ENCODE data around the gene PCED1B.
"Not testable (repeated sequence)": the region's sequence is repeated elsewhere in the genome, so short reads cannot be mapped to it uniquely, and the experiment has no call there.

Gene PCED1B

GRCh38 chr12:47079468-47079980 is at the start of gene PCED1B, which contains the start of gene AMIGO2:
PCED1B (plus strand) TSS chr12:47079621; CDS start chr12:47235064, 155,443 bp downstream.
AMIGO2 (minus strand) TSS chr12:47079959; CDS start chr12:47079002, 957 bp downstream.
- no peak for DNase-seq

DNA sequence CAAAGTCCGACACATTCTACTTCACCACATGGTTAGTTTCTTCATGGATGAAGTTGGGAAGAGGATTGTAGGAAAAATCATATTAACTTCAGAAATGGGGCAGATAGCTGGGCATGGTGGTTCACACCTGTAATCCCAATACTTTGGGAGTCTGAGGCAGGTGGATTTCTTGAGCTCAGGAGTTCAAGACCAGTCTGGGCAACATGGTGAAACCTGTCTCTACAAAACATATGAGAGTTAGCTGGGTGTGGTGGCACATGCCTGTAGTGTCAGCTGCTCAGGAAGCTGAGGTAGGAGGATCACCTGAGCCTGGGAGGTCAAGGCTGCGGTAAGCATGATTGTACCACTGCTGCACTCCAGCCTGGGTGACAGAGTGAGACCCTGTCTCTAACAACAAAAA is 49.5 kb upstream of the PCED1B start:
- DNase-seq, result no peak

GRCh38 chr12:47032644-47033043 is 46.8 kb upstream of the PCED1B start:
- no peak for DNase-seq

DNA sequence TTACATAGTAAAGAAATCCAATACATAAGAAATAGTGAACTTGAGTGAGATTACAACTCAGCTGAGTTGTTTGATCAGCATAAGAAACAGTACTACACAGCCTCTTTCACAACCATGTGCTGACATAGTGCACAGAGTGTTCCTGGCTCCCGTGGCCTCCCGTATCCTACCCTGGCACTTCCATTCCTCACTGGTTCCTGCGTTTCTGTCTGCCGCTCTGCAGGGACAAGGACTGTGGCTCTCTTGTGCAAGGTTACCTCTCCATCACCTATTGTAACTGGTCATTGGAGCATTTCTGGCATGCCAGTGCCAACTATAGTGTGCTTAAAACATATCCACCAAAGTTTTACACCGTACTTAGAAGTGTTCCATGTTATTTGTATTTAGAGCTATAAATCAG is 46.3 kb upstream of the PCED1B start:
- no peak for DNase-seq

GRCh38 chr12:47033789-47034555 is 45.4 kb upstream of the PCED1B start:
- DNase-seq, result no peak

- no peak for DNase-seq
Observed at GRCh38 chr12:47034661-47035060, 44.8 kb upstream of the PCED1B start.

DNA sequence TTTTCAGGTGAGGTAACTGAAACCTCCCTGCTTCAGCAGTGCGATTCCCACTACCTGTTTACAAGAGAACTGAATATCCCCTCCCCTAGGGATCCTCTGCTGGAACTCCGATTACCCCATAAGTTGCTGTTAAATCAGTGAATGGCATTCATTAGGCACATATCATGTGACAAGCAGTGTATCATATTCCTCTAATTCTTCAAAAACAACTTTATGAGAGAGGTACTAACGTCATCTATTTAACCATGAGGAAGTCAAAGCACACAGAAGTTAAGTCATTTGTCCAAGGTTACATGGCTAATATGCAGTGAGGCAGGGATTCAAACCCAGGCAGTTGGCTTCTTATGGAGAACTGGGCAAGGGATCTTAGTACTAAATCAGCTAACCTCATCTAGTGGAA is 43.9 kb upstream of the PCED1B start:
- DNase-seq, result no peak

DNA sequence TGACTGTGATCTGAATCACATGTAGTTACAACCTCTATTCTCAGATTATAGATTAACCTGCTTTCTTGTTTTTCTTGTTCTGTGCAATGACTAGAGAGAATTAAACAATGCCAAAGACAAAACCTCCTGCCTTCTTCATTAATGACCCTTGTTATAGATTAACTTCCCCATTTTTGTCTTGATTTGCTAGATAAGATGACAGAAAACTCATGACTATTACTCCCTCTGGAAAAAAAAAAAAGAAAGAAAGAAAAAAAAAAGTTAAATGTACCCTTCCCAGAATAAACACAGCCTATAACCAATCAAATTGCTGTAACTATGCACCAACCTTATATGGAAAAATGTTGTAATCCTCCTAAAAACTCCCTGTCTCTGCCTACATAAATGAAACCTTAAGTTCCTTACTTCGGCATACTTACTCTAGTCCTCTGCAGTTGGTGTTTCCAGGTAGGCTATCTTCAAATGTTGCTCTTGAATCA is 41.1 kb upstream of the PCED1B start:
- no peak for DNase-seq

DNA sequence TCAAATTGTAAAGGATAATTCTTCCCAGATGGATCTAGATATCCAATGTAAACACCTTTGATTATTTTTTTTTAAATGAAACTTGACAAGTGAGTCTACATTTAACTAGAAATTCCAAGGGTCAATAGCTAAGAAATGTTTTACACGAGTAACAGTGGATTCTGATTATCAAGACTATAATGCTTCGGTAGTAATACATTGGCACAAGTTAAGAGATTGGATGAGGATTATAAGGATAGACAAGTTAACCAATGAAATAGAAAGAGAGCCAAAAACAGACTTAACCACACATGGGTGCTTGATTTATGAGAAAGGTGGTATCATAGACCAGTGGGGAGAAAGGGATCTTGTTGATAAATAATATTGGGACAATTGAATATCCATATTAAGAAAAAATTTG is 40.3 kb upstream of the PCED1B start:
- no peak for DNase-seq

GRCh38 chr12:47039756-47040155 is 39.7 kb upstream of the PCED1B start:
- DNase-seq, result no peak

DNA sequence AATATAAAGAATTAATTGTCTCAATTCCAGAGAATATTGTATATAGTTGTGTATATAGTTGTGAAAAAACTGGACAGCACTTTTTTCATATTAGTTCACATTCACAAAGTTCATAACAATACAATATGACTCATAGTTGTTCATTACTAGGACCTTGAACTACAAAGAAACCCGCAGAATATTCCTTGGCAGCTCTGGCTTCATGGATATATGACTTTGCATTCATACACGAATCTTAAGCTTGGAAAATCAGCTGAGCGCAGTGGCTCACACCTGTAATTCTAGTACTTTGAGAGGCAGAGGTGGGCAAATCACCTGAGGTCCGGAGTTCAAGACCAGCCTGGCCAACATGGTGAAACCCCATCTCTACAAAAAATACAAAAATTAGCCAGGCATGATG is 38.1 kb upstream of the PCED1B start:
- DNase-seq, result no peak

- DNase-seq, result no peak
Observed at GRCh38 chr12:47048541-47048940, 30.9 kb upstream of the PCED1B start.

DNA sequence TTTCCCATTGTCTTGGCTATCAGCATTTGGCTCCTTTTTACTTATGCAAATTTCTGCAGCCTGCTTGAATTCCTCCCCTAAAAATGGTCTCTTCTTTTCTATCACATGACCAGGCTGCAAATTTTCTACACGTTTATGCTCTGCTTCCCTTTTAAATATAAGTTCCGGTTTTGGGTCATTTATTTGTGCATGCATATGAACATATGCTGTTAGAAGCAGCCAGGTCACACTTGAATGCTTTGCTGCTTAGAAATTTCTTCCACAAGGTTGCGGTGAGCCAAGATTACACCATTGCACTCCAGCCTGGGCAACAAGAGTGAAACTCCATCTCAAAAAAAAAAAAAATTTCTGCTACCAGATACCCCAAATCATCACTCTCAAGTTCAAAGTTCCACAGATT is 28.1 kb upstream of the PCED1B start:
- DNase-seq, result not testable (repeated sequence)

GRCh38 chr12:47052274-47052673 is 27.1 kb upstream of the PCED1B start:
- DNase-seq, result no peak

DNA sequence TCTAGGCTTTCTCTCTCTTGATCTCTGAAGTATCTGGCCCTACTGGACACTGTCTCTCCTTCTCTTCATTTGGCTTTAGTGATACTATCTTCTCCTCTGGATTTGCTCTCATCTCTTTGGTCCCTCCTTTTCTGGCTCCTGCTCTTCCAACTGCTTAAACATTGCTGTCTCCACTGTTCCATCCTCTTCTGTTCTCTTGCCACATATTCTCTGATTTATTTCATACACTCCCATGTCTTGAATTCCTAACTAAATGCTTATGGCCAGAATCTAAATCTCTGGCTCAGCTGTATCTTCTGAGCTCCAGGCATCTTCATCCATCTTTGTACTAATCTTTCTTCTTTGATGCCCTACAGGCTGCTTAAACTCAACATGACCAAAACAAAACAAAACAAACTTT is 25.5 kb upstream of the PCED1B start:
- DNase-seq, result no peak

- DNase-seq, result no peak
Observed at GRCh38 chr12:47054659-47055058, 24.8 kb upstream of the PCED1B start.

DNA sequence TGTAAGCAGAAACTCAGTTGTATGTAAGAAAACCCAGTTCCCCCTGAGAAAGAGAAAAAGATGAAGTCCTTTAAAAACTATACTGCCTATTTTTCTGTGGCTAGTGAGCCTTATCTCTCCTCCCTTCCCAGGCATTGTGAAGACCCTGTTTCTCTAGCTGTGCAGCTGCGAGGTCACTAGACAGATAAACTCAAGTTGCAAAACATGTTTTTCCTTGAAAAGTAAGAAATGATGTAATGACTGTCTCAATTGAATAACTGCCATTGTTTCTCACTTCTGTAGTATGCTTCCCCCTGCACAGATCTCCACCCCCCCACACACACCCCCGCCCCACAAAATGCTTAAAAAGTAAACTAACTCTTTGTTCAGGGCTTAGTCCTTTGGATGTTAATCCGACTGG is 23.6 kb upstream of the PCED1B start:
- DNase-seq, result not testable (repeated sequence)

- DNase-seq, result not testable (repeated sequence)
Observed at GRCh38 chr12:47056944-47057343, 22.5 kb upstream of the PCED1B start.

GRCh38 chr12:47058640-47059039 is 20.8 kb upstream of the PCED1B start:
- not testable (repeated sequence) for DNase-seq

DNA sequence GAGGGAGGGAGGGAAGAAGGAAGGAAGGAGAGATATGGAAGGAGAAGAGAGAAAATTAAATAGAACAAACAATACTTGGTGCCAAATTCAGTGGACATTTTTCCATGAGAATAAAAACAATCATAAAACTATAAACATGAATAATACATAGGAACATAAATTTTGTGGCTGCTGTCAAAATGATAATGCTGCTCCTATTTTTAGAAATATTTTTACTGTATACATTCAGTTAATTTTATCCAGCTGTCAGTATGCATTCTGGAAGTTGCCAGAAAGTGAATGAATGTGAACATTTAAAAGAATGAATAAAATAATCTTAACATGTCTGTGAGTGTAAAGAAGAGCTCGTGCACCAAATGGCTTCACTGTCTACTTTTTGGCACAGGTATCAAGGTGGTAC is 13.9 kb upstream of the PCED1B start:
- no peak for DNase-seq

GRCh38 chr12:47066278-47067025 is 13.0 kb upstream of the PCED1B start:
- no peak for DNase-seq

DNA sequence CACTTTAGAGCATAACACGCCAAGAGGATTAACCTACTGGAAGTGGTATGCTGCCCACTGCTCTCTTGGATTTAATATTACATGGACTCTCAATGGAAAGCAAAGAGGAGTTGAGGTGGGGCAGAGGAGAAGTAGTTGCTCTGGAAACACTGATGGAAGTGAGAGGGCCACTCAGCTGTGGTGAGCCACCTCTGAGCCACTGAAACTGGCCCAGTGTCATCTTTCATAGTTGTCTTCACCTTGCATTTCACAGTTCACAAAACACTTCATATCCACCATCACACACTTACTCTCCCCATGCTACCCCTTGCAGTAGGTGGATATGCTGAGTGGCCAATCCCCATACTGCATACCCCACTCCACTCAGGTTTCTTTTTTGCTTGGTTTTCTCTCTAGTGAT is 12.2 kb upstream of the PCED1B start:
- DNase-seq, result no peak

DNA sequence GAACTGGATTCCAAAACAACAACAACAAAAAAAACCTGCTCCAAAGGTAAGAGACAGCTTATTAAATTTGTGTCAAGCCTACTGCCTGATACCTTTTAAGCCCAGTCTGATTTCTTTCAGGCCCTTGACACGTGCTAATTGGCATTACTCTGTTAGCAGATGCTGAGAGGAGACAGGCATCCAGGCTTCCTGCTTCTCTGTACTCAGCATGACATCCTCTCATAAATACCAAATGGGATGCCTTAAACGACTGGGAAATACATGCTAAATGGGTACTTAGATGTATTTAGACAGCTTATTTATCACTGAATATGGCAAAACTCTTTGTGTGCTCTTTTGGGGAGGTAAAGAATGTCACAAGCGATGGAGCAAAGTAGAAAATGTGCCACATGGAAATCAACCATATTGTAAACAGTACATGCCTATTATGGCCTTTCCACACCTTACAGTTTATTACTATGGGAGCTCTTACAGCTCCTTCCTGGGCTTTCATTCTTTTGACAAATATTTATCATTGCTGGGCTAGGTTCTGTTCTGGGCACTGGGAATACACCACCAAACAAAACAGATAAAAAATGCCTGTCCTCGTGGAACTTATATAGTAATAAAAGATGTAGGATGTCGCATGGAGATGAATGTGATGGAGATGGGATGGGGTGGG is 11.5 kb upstream of the PCED1B start:
- no peak for DNase-seq
